H1 (cell line): ENCODE measurements around the gene RNASE2. TPM values are rescaled to one million over a fixed set of nuclear protein-coding genes. Genes with fewer than 3 reads are reported as not detected.
"Not testable (repeated sequence)": the region's sequence is repeated elsewhere in the genome, so short reads cannot be mapped to it uniquely, and the experiment has no call there.

Experiments
- CTCF ChIA-PET: fragments of 300-600 bp; sonication (Branson Sonifier 250); formaldehyde crosslinking; loops from one replicate; lab custom pipeline; 2021; ENCODE audit not compliant: partially characterized antibody; lab: Charles Lee
- POLR2A ChIA-PET: fragments of 300-600 bp; sonication (Branson Sonifier 250); formaldehyde crosslinking; loops from one replicate; lab custom pipeline; 2021; ENCODE audit warnings: inconsistent platforms; ENCODE audit not compliant: partially characterized antibody; lab: Charles Lee
- DNase-seq, 2 experiments: peaks; one replicate each; pipeline versions ENCODE4 v3.0.0 to v3.0.0-alpha.2; 2010 to 2022; ENCODE audit warnings: low spot score in 2 of 2, low read depth in 1 of 2, mixed read lengths in 1 of 2
- FAIRE-seq: peaks from 2 replicates; lab custom pipeline; 2011; peaks lifted over from hg19 to GRCh38; lab: Jason Lieb, UNC
- H2AFZ ChIP-seq: 2 replicates; pipeline ENCODE4 v1.8.1; 2012; ENCODE audit warnings: low read length, inconsistent platforms
- H2AK5ac ChIP-seq: 2 replicates; pipeline ENCODE4 v1.6.1; 2013; ENCODE audit warnings: low read depth, low read length
- H2BK120ac ChIP-seq: replicated peaks from 2 replicates; pipeline ENCODE3; 2013; ENCODE audit warnings: low read depth, low read length, inconsistent platforms
- H2BK12ac ChIP-seq: 2 replicates; pipeline ENCODE4 v1.6.1; 2013; ENCODE audit warnings: low read depth, low read length
- H2BK15ac ChIP-seq: 2 replicates; pipeline ENCODE4 v1.6.1; 2013; ENCODE audit warnings: low read length
- H2BK20ac ChIP-seq: 2 replicates; pipeline ENCODE4 v1.6.1; 2013; ENCODE audit warnings: low read length
- H2BK5ac ChIP-seq: 2 replicates; pipeline ENCODE4 v1.6.1; 2013; ENCODE audit warnings: low read depth, low read length
- H3K14ac ChIP-seq: 2 replicates; pipeline ENCODE4 v1.6.1; 2013; ENCODE audit warnings: inconsistent platforms; ENCODE audit not compliant: insufficient read length
- H3K18ac ChIP-seq: 2 replicates; pipeline ENCODE4 v1.6.1; 2013; ENCODE audit warnings: low read length; ENCODE audit errors: extremely low read depth
- H3K23ac ChIP-seq: 2 replicates; pipeline ENCODE4 v1.6.1; 2013; ENCODE audit warnings: inconsistent platforms; ENCODE audit not compliant: insufficient read length
- H3K23me2 ChIP-seq: 2 replicates; pipeline ENCODE4 v1.6.1; 2013; ENCODE audit warnings: low read depth, low read length
- H3K27ac ChIP-seq: 2 replicates; pipeline ENCODE4 v1.6.1; 2011; ENCODE audit warnings: low read depth, low read length, inconsistent platforms
- H3K27me3 ChIP-seq, 4 experiments: replicated peaks in 1 of 4; 1 replicate in 1 of 4; 2 replicates in 3 of 4; pipeline versions ENCODE4 v1.6.1 to v1.8.1; 2011 to 2013; ENCODE audit warnings: low read length in 3 of 4, mild to moderate bottlenecking in 3 of 4, inconsistent platforms in 2 of 4, mixed read lengths in 2 of 4, moderate library complexity in 1 of 4; ENCODE audit not compliant: control insufficient read depth in 3 of 4, insufficient read depth in 3 of 4; ENCODE audit errors: extremely low read depth in 1 of 4
- H3K36me3 ChIP-seq, 4 experiments: 2 replicates each; pipeline versions ENCODE4 v1.6.1 to v1.8.1; 2011 to 2013; ENCODE audit warnings: mild to moderate bottlenecking in 4 of 4, low read length in 3 of 4, moderate library complexity in 2 of 4, control low read depth in 1 of 4, inconsistent platforms in 1 of 4; ENCODE audit not compliant: insufficient read depth in 4 of 4, control insufficient read depth in 2 of 4
- H3K4ac ChIP-seq: replicated peaks from 2 replicates; pipeline ENCODE3; 2013; ENCODE audit warnings: low read length, low read depth, mixed read lengths, inconsistent platforms; ENCODE audit not compliant: insufficient read length
- H3K4me1 ChIP-seq, 4 experiments: replicated peaks in 1 of 4; 1 replicate in 1 of 4; 2 replicates in 3 of 4; pipeline versions ENCODE4 v1.6.1 to v1.8.1; 2011 to 2013; ENCODE audit warnings: low read length in 3 of 4, inconsistent platforms in 2 of 4, mixed read lengths in 1 of 4; ENCODE audit not compliant: insufficient read depth in 4 of 4, control insufficient read depth in 3 of 4
- H3K4me2 ChIP-seq, 2 experiments: 2 replicates each; pipeline versions ENCODE4 v1.6.1 to v1.8.1; 2011 to 2013; ENCODE audit warnings: low read depth in 2 of 2, low read length in 2 of 2, control low read depth in 1 of 2, inconsistent platforms in 1 of 2, mild to moderate bottlenecking in 1 of 2; ENCODE audit not compliant: insufficient read depth in 1 of 2
- H3K4me3 ChIP-seq, 4 experiments: fragments of 200-600, 300-600 bp in 1 of 4; sonication (generic), shearing (Covaris generic), sonication (Bioruptor Twin) in 1 of 4; 2 replicates each; pipeline versions ENCODE4 v1.5.1 to v1.8.1; 2011 to 2016; ENCODE audit warnings: low read length in 4 of 4, low read depth in 3 of 4, control low read depth in 2 of 4, inconsistent platforms in 2 of 4, mild to moderate bottlenecking in 2 of 4, mixed read lengths in 1 of 4, moderate library complexity in 1 of 4; ENCODE audit not compliant: insufficient read depth in 2 of 4; ENCODE audit errors: extremely low read depth in 1 of 4
- H3K56ac ChIP-seq: replicated peaks from 2 replicates; pipeline ENCODE3; 2013; ENCODE audit warnings: low read depth, mild to moderate bottlenecking, mixed read lengths, low read length, inconsistent platforms; ENCODE audit not compliant: insufficient read length
- H3K79me1 ChIP-seq: 2 replicates; pipeline ENCODE4 v1.6.1; 2013; ENCODE audit warnings: low read depth, low read length, control low read depth
- H3K79me2 ChIP-seq, 2 experiments: 2 replicates each; pipeline versions ENCODE4 v1.6.1 to v1.8.1; 2012 to 2013; ENCODE audit warnings: low read length in 2 of 2, mild to moderate bottlenecking in 2 of 2, inconsistent platforms in 1 of 2; ENCODE audit not compliant: insufficient read depth in 2 of 2, control insufficient read depth in 1 of 2
- H3K9ac ChIP-seq, 4 experiments: replicated peaks in 1 of 4; 1 replicate in 1 of 4; 2 replicates in 3 of 4; pipeline versions ENCODE4 v1.6.1 to v1.8.1; 2011 to 2013; ENCODE audit warnings: low read depth in 3 of 4, low read length in 3 of 4, control low read depth in 2 of 4, mild to moderate bottlenecking in 2 of 4, moderate library complexity in 2 of 4, inconsistent platforms in 1 of 4; ENCODE audit errors: extremely low read depth in 1 of 4
- H3K9me3 ChIP-seq, 2 experiments: 2 replicates each; pipeline versions ENCODE4 v1.6.1 to v1.8.1; 2012 to 2013; ENCODE audit warnings: mild to moderate bottlenecking in 2 of 2, moderate library complexity in 2 of 2, control low read depth in 1 of 2, inconsistent platforms in 1 of 2, low read depth in 1 of 2, low read length in 1 of 2, mixed read lengths in 1 of 2; ENCODE audit not compliant: insufficient read depth in 2 of 2
- H4K20me1 ChIP-seq, 2 experiments: replicated peaks in 1 of 2; 2 replicates each; pipeline versions ENCODE3 to v1.8.1; 2011 to 2013; ENCODE audit warnings: inconsistent platforms in 2 of 2, low read length in 2 of 2, mild to moderate bottlenecking in 1 of 2; ENCODE audit not compliant: insufficient read depth in 2 of 2, control insufficient read depth in 1 of 2
- H4K5ac ChIP-seq: 2 replicates; pipeline ENCODE4 v1.6.1; 2013; ENCODE audit warnings: low read length, low read depth, mixed read lengths, inconsistent platforms; ENCODE audit not compliant: insufficient read length
- H4K8ac ChIP-seq: 2 replicates; pipeline ENCODE4 v1.8.0; 2013; ENCODE audit warnings: mild to moderate bottlenecking, moderate library complexity, low read length, inconsistent platforms; ENCODE audit not compliant: insufficient read depth; ENCODE audit errors: extremely low read depth
- H4K91ac ChIP-seq: replicated peaks from 2 replicates; pipeline ENCODE3; 2013; ENCODE audit warnings: low read length, mixed read lengths, inconsistent platforms; ENCODE audit not compliant: insufficient read length
- GTF2F1 ChIP-seq: IDR thresholded peaks from 2 replicates; pipeline ENCODE4 v1.6.1; 2012; ENCODE audit warnings: low read depth, low read length, improper control_type of control experiment, borderline replicate concordance
- SIN3A ChIP-seq, 2 experiments: IDR thresholded peaks in 1 of 2; conservative IDR thresholded peaks in 1 of 2; 2 replicates each; pipeline ENCODE4 v1.6.1; 2011 to 2012; ENCODE audit warnings: low read length in 2 of 2, improper control_type of control experiment in 1 of 2, low read depth in 1 of 2, mild to moderate bottlenecking in 1 of 2
- WGBS, 2 experiments: shearing (Covaris generic) in 1 of 2; methylation state at CpG; one replicate each; pipeline versions ENCODE4 v1.1.6 to v1.1.7; 2013 to 2015; ENCODE audit warnings: low lambda C conversion rate in 2 of 2, mixed read lengths in 2 of 2, inconsistent platforms in 1 of 2, low coverage in 1 of 2, missing lambda C conversion rate in 1 of 2; ENCODE audit not compliant: insufficient replicate concordance in 2 of 2, insufficient coverage in 1 of 2, insufficient read length in 1 of 2; ENCODE audit errors: extremely low coverage in 1 of 2, missing lambda C conversion rate in 1 of 2; 5-methylcytosine and 5-hydroxymethylcytosine counted together
- polyA plus RNA-seq, 7 experiments: library from polyadenylated mRNA; depleted of rRNA in 3 of 7; stranded (reverse) in 5 of 7; unstranded in 2 of 7; fragments of >200 nt in 5 of 7; fragments of 200-250 nt in 2 of 7; gene quantifications; 1 replicate in 5 of 7; 2 replicates in 1 of 7; 4 replicates in 1 of 7; pipeline versions ENCODE4 v1.2.1 to v1.2.3, GENCODE V29; 2011 to 2013; ENCODE audit warnings: missing spikeins in 2 of 7, mixed read lengths in 2 of 7
- total RNA-seq: library from RNA; stranded (reverse); fragmentation: NEBNext Ultra II Directional; extraction: Animal tissue kit (Norgen Biotek cat#: 25700); gene quantifications from 2 replicates; pipeline ENCODE4 v1.2.1, GENCODE V29; 2021

RNASE2 gene
- total and polyA plus RNA-seq, 2 of the 8 experiments (the other 6 are each of a cell fraction or from before 2014, with no cell fraction given) = not detected

GRCh38 chr14:20935303-20935984, 19.8 kb upstream of the RNASE2 start (continued):
- TF ChIP-seq GTF2F1 (no peak), SIN3A (conservative IDR thresholded peaks at IDR 0.05 in 1 of 2, IDR thresholded peaks at IDR 0.05 in 1 of 2; ENCODE audit: low read depth in 1 of 2, low read length in 2 of 2) (no peak)

GRCh38 chr14:20945146-20945545, 10.1 kb upstream of the RNASE2 start:
- H2BK5ac ChIP-seq, H3K79me2 ChIP-seq, H2BK20ac ChIP-seq, H3K23ac ChIP-seq, H3K36me3 ChIP-seq, FAIRE-seq, H4K8ac ChIP-seq, DNase-seq, H3K4me2 ChIP-seq, H3K4ac ChIP-seq, H4K20me1 ChIP-seq, H2BK15ac ChIP-seq, H3K18ac ChIP-seq, H4K5ac ChIP-seq, H2AK5ac ChIP-seq, H3K14ac ChIP-seq, H3K4me1 ChIP-seq, H3K79me1 ChIP-seq, H3K9me3 ChIP-seq, H2BK120ac ChIP-seq, H4K91ac ChIP-seq, H3K27me3 ChIP-seq, H3K56ac ChIP-seq, H3K23me2 ChIP-seq, POLR2A ChIA-PET, H3K4me3 ChIP-seq, H2BK12ac ChIP-seq, H3K9ac ChIP-seq, H3K27ac ChIP-seq, H2AFZ ChIP-seq: not testable (repeated sequence)
- 95% methylated on average over 6 of the region's 6 CpGs; no CpG with 5 or more reads in 1 of the 2 experiments for WGBS, 2 experiments
- CTCF ChIA-PET = interaction anchor here (1.2 kb wide), 1 partner anchor 14 kb away, joined by 3 read pairs; no protein-coding TSS in a partner anchor
